HepG2 (cell line): Measurements from ENCODE around the gene CLDN7. TPM values are rescaled to one million over a fixed set of nuclear protein-coding genes. Genes with fewer than 3 reads are reported as not detected.

Source experiments
- ATF7 ChIP-seq, 2 experiments: fragments of 450-650 bp in 1 of 2; sonication (generic) in 1 of 2; formaldehyde crosslinking in 1 of 2; IDR thresholded peaks; 2 replicates each; pipeline versions ENCODE4 v1.4.0 to v1.6.1; 2016 to 2020; ENCODE audit warnings: antibody characterized with exemption in 1 of 2, mild to moderate bottlenecking in 1 of 2, missing genetic modification reagents in 1 of 2
- CENPT ChIP-seq: sonication (generic); formaldehyde crosslinking; IDR thresholded peaks from 2 replicates; pipeline ENCODE4 v1.8.0; 2022; ENCODE audit warnings: low read depth, mild to moderate bottlenecking, moderate library complexity, missing genetic modification reagents
- ISX ChIP-seq: sonication (generic); formaldehyde crosslinking; conservative IDR thresholded peaks from 2 replicates; pipeline ENCODE4 v1.5.0; 2020; ENCODE audit warnings: missing genetic modification reagents
- NR2C2 ChIP-seq: sonication (generic); formaldehyde crosslinking; IDR thresholded peaks from 2 replicates; pipeline ENCODE4 v1.4.0; 2020; ENCODE audit warnings: missing genetic modification reagents, mild to moderate bottlenecking, moderate library complexity, borderline replicate concordance
- POLR2G ChIP-seq: fragments of 200-400 bp; formaldehyde crosslinking; IDR thresholded peaks from 2 replicates; pipeline ENCODE4 v1.6.1; 2018; ENCODE audit warnings: mild to moderate bottlenecking, low read depth, low read length, moderate library complexity
- TBL1XR1 ChIP-seq: fragments of 150-350 bp; IDR thresholded peaks from 2 replicates; pipeline ENCODE4 v1.6.1; 2014; ENCODE audit warnings: borderline replicate concordance, low read length; ENCODE audit not compliant: partially characterized antibody
- ZFP36L1 ChIP-seq: sonication (generic); formaldehyde crosslinking; IDR thresholded peaks from 2 replicates; pipeline ENCODE4 v1.8.0; 2022; ENCODE audit warnings: mild to moderate bottlenecking, missing genetic modification reagents, moderate library complexity
- ZFP82 ChIP-seq: sonication (generic); formaldehyde crosslinking; IDR thresholded peaks from 2 replicates; pipeline ENCODE4 v1.5.1; 2020; ENCODE audit warnings: mild to moderate bottlenecking, missing genetic modification reagents, borderline replicate concordance
- ZIK1 ChIP-seq: sonication (generic); formaldehyde crosslinking; IDR thresholded peaks from 2 replicates; pipeline ENCODE4 v1.5.0; 2020; ENCODE audit warnings: mild to moderate bottlenecking, low read depth, missing genetic modification reagents, borderline replicate concordance
- ZNF350 ChIP-seq: sonication (generic); formaldehyde crosslinking; IDR thresholded peaks from 2 replicates; pipeline ENCODE4 v1.4.0; 2020; ENCODE audit warnings: mild to moderate bottlenecking, low read depth, missing genetic modification reagents, borderline replicate concordance
- ZNF670 ChIP-seq: sonication (generic); formaldehyde crosslinking; IDR thresholded peaks from 2 replicates; pipeline ENCODE4 v1.8.0; 2022; ENCODE audit warnings: mild to moderate bottlenecking, missing genetic modification reagents, borderline replicate concordance
- ZNF709 ChIP-seq: sonication (generic); formaldehyde crosslinking; IDR thresholded peaks from 2 replicates; pipeline ENCODE4 v1.5.0; 2020; ENCODE audit warnings: mild to moderate bottlenecking, missing genetic modification reagents
- ZNF841 ChIP-seq: sonication (generic); formaldehyde crosslinking; IDR thresholded peaks from 2 replicates; pipeline ENCODE4 v1.8.1; 2023; ENCODE audit warnings: missing genetic modification reagents, borderline replicate concordance
- polyA plus RNA-seq, 8 experiments: library from polyadenylated mRNA; depleted of rRNA in 3 of 8; stranded (reverse) in 7 of 8; unstranded in 1 of 8; fragments of >200 nt; fragmentation: Illumina TruSeq in 4 of 8; extraction: Trizol in 4 of 8; gene quantifications; 2 replicates each; pipeline versions ENCODE4 v1.2.1 to v1.2.3, GENCODE V29; 2011 to 2016; ENCODE audit warnings: low read depth in 4 of 8, missing spikeins in 1 of 8, mixed read lengths in 1 of 8; ENCODE audit not compliant: insufficient read depth in 1 of 8
- total RNA-seq, 5 experiments: library from RNA; depleted of rRNA; stranded (reverse); fragments of >200 nt; fragmentation: Illumina TruSeq; extraction: Trizol; gene quantifications; 2 replicates each; pipeline ENCODE4 v1.2.3, GENCODE V29; 2016; ENCODE audit warnings: low read depth in 1 of 5
- TF ChIP-seq, protein P1 (sequence below), 2 experiments: IDR thresholded peaks; 2 replicates each; pipeline ENCODE4 v1.6.1; 2011 to 2012; ENCODE audit warnings: low read length in 2 of 2, borderline replicate concordance in 1 of 2, low read depth in 1 of 2, mild to moderate bottlenecking in 1 of 2, moderate library complexity in 1 of 2
- TF ChIP-seq, protein P2 (sequence below): sonication (generic); formaldehyde crosslinking; conservative IDR thresholded peaks from 2 replicates; pipeline ENCODE4 v1.4.0; 2020; ENCODE audit warnings: mild to moderate bottlenecking, missing genetic modification reagents, moderate library complexity
- TF ChIP-seq, protein P3 (sequence below): sonication (generic); formaldehyde crosslinking; IDR thresholded peaks from 2 replicates; pipeline ENCODE4 v1.4.0; 2020; ENCODE audit warnings: mild to moderate bottlenecking, missing genetic modification reagents
- TF ChIP-seq, protein P4 (sequence below): sonication (generic); formaldehyde crosslinking; IDR thresholded peaks from 2 replicates; pipeline ENCODE4 v1.4.0; 2020; ENCODE audit warnings: missing genetic modification reagents, borderline replicate concordance

Gene CLDN7
- total and polyA plus RNA-seq, 2 of the 13 experiments (the other 11 are each of a cell fraction or from before 2014, with no cell fraction given): not detected

DNA sequence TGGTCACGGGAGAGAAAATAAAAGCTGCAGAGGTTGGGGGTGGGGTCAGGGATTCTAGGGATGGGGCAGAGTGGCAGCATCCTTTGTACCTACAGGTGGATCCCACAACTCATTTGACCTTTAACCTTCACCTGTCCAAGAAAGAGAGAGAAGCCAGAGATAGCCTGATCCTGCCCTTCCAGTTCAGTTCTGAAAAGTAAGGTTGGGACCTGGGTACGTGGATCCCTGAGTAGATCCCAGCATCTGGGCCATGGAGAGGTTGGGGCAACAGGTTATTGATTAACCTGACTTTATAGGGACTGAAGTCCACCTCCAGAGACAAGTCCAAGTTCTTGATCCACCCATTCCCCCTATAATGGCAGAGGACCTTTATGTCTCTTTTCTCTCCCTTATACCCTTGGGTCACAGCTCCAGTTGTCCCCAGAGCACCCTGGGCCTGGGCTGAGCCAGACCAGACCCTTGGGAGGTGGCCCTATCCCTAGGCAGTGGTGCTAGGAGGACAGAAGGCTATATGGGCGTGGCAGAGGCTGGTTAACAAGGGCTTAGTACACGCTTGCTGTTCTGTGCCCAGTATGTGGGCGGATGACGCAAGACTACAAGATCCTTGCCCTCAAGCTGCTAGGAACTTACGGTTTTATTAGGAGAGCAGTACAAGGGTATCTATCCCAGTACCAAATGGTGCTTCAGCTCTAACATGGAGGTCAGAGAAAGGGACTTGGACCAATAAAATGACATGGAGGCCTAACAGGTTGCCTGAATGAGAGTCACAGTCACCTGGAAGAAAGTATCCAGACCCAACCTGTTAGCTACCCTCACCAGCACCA, 3.3 kb downstream of the CLDN7 start (continued):
- TF ChIP-seq, protein P1, sequence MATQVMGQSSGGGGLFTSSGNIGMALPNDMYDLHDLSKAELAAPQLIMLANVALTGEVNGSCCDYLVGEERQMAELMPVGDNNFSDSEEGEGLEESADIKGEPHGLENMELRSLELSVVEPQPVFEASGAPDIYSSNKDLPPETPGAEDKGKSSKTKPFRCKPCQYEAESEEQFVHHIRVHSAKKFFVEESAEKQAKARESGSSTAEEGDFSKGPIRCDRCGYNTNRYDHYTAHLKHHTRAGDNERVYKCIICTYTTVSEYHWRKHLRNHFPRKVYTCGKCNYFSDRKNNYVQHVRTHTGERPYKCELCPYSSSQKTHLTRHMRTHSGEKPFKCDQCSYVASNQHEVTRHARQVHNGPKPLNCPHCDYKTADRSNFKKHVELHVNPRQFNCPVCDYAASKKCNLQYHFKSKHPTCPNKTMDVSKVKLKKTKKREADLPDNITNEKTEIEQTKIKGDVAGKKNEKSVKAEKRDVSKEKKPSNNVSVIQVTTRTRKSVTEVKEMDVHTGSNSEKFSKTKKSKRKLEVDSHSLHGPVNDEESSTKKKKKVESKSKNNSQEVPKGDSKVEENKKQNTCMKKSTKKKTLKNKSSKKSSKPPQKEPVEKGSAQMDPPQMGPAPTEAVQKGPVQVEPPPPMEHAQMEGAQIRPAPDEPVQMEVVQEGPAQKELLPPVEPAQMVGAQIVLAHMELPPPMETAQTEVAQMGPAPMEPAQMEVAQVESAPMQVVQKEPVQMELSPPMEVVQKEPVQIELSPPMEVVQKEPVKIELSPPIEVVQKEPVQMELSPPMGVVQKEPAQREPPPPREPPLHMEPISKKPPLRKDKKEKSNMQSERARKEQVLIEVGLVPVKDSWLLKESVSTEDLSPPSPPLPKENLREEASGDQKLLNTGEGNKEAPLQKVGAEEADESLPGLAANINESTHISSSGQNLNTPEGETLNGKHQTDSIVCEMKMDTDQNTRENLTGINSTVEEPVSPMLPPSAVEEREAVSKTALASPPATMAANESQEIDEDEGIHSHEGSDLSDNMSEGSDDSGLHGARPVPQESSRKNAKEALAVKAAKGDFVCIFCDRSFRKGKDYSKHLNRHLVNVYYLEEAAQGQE (IDR thresholded peaks at IDR 0.05; ENCODE audit: borderline replicate concordance in 1 of 2, low read depth in 1 of 2, low read length in 2 of 2): 0 out of 4 replicates have a peak, but pooled peaks of 1 of the 2 experiments have one; percentile 4
- TF ChIP-seq ZIK1 (CRISPR knock-in tag) (no peak), ATF7 (IDR thresholded peaks at IDR 0.05) (peak; percentile 51), ATF7 (CRISPR knock-in tag; IDR thresholded peaks at IDR 0.05) (no peak), CENPT (CRISPR knock-in tag) (no peak), POLR2G (peak; percentile 80), ZNF709 (CRISPR knock-in tag) (no peak), ISX (CRISPR knock-in tag) (no peak), TBL1XR1 (peak; percentile 77), ZNF841 (CRISPR knock-in tag) (no peak), ZNF670 (CRISPR knock-in tag) (no peak), NR2C2 (CRISPR knock-in tag) (peak; percentile 63; the same call in 1 of the 2 replicates), ZNF350 (CRISPR knock-in tag) (peak; percentile 17; the same call in 1 of the 2 replicates), ZFP36L1 (CRISPR knock-in tag) (no peak), ZFP82 (CRISPR knock-in tag) (no peak)
- TF ChIP-seq, protein P2, sequence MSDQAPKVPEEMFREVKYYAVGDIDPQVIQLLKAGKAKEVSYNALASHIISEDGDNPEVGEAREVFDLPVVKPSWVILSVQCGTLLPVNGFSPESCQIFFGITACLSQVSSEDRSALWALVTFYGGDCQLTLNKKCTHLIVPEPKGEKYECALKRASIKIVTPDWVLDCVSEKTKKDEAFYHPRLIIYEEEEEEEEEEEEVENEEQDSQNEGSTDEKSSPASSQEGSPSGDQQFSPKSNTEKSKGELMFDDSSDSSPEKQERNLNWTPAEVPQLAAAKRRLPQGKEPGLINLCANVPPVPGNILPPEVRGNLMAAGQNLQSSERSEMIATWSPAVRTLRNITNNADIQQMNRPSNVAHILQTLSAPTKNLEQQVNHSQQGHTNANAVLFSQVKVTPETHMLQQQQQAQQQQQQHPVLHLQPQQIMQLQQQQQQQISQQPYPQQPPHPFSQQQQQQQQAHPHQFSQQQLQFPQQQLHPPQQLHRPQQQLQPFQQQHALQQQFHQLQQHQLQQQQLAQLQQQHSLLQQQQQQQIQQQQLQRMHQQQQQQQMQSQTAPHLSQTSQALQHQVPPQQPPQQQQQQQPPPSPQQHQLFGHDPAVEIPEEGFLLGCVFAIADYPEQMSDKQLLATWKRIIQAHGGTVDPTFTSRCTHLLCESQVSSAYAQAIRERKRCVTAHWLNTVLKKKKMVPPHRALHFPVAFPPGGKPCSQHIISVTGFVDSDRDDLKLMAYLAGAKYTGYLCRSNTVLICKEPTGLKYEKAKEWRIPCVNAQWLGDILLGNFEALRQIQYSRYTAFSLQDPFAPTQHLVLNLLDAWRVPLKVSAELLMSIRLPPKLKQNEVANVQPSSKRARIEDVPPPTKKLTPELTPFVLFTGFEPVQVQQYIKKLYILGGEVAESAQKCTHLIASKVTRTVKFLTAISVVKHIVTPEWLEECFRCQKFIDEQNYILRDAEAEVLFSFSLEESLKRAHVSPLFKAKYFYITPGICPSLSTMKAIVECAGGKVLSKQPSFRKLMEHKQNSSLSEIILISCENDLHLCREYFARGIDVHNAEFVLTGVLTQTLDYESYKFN (CRISPR knock-in tag): peak; percentile 91
- TF ChIP-seq, protein P3, sequence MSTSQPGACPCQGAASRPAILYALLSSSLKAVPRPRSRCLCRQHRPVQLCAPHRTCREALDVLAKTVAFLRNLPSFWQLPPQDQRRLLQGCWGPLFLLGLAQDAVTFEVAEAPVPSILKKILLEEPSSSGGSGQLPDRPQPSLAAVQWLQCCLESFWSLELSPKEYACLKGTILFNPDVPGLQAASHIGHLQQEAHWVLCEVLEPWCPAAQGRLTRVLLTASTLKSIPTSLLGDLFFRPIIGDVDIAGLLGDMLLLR (CRISPR knock-in tag): 0 out of 2 replicates have a peak, but pooled peaks have one; percentile 43
- TF ChIP-seq, protein P4, sequence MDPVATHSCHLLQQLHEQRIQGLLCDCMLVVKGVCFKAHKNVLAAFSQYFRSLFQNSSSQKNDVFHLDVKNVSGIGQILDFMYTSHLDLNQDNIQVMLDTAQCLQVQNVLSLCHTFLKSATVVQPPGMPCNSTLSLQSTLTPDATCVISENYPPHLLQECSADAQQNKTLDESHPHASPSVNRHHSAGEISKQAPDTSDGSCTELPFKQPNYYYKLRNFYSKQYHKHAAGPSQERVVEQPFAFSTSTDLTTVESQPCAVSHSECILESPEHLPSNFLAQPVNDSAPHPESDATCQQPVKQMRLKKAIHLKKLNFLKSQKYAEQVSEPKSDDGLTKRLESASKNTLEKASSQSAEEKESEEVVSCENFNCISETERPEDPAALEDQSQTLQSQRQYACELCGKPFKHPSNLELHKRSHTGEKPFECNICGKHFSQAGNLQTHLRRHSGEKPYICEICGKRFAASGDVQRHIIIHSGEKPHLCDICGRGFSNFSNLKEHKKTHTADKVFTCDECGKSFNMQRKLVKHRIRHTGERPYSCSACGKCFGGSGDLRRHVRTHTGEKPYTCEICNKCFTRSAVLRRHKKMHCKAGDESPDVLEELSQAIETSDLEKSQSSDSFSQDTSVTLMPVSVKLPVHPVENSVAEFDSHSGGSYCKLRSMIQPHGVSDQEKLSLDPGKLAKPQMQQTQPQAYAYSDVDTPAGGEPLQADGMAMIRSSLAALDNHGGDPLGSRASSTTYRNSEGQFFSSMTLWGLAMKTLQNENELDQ (CRISPR knock-in tag): no peak
